OCI-LY7 (cell line): Measurements from ENCODE around the gene ANAPC1.
"Not testable (repeated sequence)": the region's sequence is repeated elsewhere in the genome, so short reads cannot be mapped to it uniquely, and the experiment has no call there.

Experiments
- EZH2phosphoT487 ChIP-seq: fragments of 200-600 bp; sonication (generic); IDR thresholded peaks from 2 replicates; pipeline ENCODE4 v1.6.1; 2018; ENCODE audit warnings: low read depth, borderline replicate concordance, mild to moderate bottlenecking, mixed run types, antibody characterized with exemption, low read length, moderate library complexity, mixed read lengths
- TF ChIP-seq, protein P1 (sequence below): fragments of 200-600 bp; sonication (generic); conservative IDR thresholded peaks from 2 replicates; pipeline ENCODE4 v1.5.1; 2014; ENCODE audit warnings: mild to moderate bottlenecking, antibody characterized with exemption, low read length, moderate library complexity, mixed read lengths

DNA sequence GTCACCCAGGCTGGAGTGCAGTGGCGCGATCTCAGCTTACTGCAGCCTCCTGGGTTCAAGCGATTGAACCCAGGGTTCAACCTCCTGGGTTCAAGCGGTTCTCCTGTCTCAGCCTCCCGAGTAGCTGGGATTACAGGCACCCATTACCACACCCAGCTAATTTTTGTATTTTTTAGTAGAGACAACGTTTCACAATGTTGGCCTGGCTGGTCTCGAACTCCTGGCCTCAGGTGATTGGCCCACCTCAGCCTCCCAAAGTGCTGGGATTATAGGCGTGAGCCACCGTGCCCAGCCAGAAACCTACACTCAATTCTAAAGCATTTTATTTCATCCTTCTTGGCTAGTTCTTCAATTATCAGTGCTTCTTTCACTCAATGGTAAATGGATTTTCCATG is 21.5 kb upstream of the ANAPC1 start:
- TF ChIP-seq, protein P1, sequence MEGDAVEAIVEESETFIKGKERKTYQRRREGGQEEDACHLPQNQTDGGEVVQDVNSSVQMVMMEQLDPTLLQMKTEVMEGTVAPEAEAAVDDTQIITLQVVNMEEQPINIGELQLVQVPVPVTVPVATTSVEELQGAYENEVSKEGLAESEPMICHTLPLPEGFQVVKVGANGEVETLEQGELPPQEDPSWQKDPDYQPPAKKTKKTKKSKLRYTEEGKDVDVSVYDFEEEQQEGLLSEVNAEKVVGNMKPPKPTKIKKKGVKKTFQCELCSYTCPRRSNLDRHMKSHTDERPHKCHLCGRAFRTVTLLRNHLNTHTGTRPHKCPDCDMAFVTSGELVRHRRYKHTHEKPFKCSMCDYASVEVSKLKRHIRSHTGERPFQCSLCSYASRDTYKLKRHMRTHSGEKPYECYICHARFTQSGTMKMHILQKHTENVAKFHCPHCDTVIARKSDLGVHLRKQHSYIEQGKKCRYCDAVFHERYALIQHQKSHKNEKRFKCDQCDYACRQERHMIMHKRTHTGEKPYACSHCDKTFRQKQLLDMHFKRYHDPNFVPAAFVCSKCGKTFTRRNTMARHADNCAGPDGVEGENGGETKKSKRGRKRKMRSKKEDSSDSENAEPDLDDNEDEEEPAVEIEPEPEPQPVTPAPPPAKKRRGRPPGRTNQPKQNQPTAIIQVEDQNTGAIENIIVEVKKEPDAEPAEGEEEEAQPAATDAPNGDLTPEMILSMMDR, result not testable (repeated sequence)
- TF ChIP-seq EZH2phosphoT487, result not testable (repeated sequence)
